Measurements from ENCODE around the gene CCL17.
"Not testable (repeated sequence)": the region's sequence is repeated elsewhere in the genome, so short reads cannot be mapped to it uniquely, and the experiment has no call there.

CCL17 gene

GRCh38 chr16:57439947-57440346, 35.4 kb downstream of the CCL17 start:
- DNase-seq, result not testable (repeated sequence)

- not testable (repeated sequence) for DNase-seq
These were observed 36.0 kb downstream of the CCL17 start for GRCh38 chr16:57440551-57440950.

GRCh38 chr16:57444711-57445110, 40.1 kb downstream of the CCL17 start:
- DNase-seq, result no peak

GRCh38 chr16:57445510-57445909, 40.9 kb downstream of the CCL17 start:
- DNase-seq, result no peak

DNA sequence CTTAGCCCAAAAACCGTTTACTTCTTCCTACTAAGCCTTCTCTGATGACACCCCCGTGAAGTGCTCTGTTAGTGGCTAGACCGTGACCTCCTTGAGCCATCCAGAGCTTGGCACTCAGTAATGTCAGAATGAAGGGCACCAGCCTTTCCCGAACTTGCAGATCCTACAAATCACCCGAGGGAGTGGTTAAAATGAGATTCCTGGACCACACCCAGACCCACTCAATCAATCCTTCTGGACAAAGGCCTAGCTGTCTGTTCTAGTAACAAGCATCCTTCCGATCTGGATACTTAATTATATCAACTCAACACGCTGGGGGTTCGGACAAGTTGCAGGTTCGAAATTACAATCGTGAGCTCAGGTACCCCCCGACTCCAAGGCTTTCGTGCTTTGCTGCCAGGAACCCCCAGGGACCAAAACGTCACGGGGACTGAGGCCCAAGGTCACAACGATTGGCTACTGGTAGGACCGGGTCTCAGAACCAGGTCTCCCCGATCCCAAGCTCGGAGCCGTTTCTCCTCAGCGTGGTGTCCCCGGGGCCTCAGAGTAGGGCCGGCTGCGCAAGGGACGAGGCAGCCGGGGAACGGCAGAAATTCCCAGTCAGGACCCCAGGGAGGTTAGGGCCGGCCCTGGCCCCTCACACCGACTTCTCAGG, 42.1 kb downstream of the CCL17 start:
- peak; percentile 11 for DNase-seq

DNA sequence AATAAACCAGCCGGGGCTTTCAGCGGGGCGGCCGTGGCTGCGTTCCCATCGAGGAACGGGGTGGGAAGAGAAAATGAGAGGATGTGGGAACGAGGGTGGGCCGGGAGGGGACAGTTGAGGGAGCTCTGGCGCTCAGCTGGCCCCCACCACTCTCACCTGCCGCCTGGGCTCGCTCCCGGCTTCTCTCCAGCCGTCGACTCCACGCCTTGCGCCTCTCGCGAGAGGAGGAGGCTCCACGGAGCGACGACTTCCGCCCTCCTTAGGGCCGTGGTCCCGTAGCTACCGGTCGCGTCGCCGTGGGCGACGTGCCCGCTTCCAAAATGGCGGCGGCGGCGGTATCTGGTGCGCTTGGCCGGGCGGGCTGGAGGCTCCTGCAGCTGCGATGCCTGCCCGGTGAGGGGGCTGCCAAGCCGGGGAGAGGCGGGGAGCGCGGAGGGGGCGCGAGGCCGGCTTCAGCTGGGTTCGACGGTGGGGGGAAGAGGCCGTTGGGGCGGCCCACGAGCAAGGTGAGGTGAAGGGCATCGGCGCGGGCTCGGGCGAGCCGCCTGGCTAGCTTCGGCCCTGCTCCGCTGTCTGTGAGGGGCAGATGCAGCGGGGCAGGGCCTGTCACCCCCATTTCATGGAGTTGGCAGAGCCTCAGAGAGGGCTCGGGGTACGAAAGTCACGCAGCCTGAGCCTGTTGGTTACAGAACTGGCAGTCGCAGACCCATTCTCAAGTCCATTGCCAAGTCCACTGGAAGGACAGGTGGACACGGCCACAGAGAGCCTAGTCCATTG, 42.8 kb downstream of the CCL17 start, which contains the start of the genes CIAPIN1 and COQ9:
Gene CIAPIN1, minus strand, starts transcription at position 200 of the 777 bp plus-strand sequence. CDS start 6,457 bp downstream, outside the sequence.
Gene COQ9, plus strand, starts transcription at position 294 of the 777 bp plus-strand sequence. Its CDS starts 27 bp downstream, at position 321.
- DNase-seq, result peak; percentile 72

GRCh38 chr16:57452021-57452420, 47.5 kb downstream of the CCL17 start:
- DNase-seq, result no peak

DNA sequence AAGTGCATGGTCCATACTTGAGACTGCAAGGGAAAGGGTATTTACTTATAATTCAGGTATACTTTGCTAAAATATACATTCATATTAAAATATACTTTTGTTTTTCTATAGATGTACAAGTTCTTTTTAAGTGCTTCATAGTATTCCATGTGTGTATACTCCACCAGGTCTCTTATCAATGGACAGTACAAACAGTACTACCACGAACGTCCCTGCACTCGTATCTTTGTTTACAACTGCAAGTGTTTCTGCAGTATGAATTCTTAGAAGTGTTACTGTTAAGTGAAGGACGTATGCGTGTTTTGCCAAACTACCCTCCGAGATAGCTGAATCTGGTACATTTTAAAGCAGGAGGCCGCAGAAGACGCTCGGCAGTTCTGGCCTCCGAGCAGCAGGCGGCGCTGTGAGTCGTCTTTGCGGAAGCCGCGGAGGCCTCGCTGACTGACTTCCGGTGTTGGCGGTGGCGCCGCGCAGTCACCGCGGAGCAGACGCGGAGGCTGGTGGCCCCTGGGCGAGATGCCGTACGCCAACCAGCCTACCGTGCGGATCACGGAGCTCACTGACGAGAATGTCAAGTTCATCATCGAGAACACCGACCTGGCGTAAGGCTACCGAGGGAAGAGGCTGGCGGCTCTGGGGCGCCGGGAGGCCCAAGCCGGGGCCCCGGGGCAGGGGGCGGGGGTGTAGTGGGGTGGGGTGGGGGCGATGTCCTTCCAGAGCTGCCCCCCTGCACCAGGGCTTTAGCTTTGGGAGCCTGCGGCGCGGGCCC, 57.8 kb downstream of the CCL17 start, which contains the start of gene POLR2C:
Gene POLR2C, plus strand, starts transcription at position 471 of the 769 bp plus-strand sequence. Its CDS starts 46 bp downstream, at position 517.
- DNase-seq, result peak; percentile 68

DNA sequence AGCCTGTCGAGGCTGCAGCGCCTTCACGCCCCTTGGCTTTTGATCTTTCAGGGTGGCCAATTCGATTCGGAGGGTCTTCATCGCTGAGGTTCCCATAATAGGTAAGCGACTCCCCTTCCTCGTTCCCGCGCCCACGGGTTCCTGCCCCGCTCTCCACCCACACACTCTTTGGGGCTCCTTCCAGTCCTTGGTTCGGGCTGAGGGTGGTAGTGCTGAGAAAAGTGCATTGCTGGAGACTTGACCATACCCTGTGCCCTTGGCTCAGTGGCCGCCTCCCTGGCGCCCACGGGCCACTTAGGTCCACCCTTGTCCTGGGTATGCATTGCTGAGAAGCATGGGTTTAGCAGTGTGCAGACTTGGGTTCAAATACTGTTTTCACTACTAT, 58.4 kb downstream of the CCL17 start:
- DNase-seq, result no peak

GRCh38 chr16:57464523-57464922, 60.0 kb downstream of the CCL17 start:
- no peak for DNase-seq
